Ishikawa (cell line): Measurements from ENCODE around the gene GMDS.

Experiments
- CEBPB ChIP-seq: IDR thresholded peaks from 2 replicates; pipeline ENCODE4 v1.6.1; 2012
- CREB1 ChIP-seq: IDR thresholded peaks from 2 replicates; pipeline ENCODE4 v1.6.1; 2012; ENCODE audit warnings: low read depth
- EGR1 ChIP-seq: IDR thresholded peaks from 2 replicates; pipeline ENCODE4 v1.6.1; 2012
- EP300 ChIP-seq: IDR thresholded peaks from 2 replicates; pipeline ENCODE4 v1.6.1; 2012; ENCODE audit warnings: borderline replicate concordance
- FOXM1 ChIP-seq: IDR thresholded peaks from 2 replicates; pipeline ENCODE4 v1.6.1; 2012; ENCODE audit warnings: low read depth, borderline replicate concordance
- NFIC ChIP-seq: IDR thresholded peaks from 2 replicates; pipeline ENCODE4 v1.6.1; 2012
- RAD21 ChIP-seq: IDR thresholded peaks from 2 replicates; pipeline ENCODE4 v1.6.1; 2012; ENCODE audit warnings: low read depth
- TAF1 ChIP-seq: IDR thresholded peaks from 2 replicates; pipeline ENCODE4 v1.6.1; 2012; ENCODE audit warnings: low read depth, mild to moderate bottlenecking
- TCF12 ChIP-seq: IDR thresholded peaks from 2 replicates; pipeline ENCODE4 v1.6.1; 2012; ENCODE audit warnings: low read depth
- TEAD4 ChIP-seq: IDR thresholded peaks from 2 replicates; pipeline ENCODE4 v1.6.1; 2012
- YY1 ChIP-seq: IDR thresholded peaks from 2 replicates; pipeline ENCODE4 v1.6.1; 2012; ENCODE audit warnings: low read depth
- ZBTB7A ChIP-seq: IDR thresholded peaks from 2 replicates; pipeline ENCODE4 v1.6.1; 2012; ENCODE audit warnings: low read depth
- TF ChIP-seq, protein P1 (sequence below): IDR thresholded peaks from 2 replicates; pipeline ENCODE4 v1.6.1; 2012
- TF ChIP-seq, protein P2 (sequence below): IDR thresholded peaks from 2 replicates; pipeline ENCODE4 v1.6.1; 2012
- TF ChIP-seq, protein P3 (sequence below): IDR thresholded peaks from 2 replicates; pipeline ENCODE4 v1.6.1; 2012; ENCODE audit warnings: low read depth, mild to moderate bottlenecking

Gene GMDS

GRCh38 chr6:1786455-1787453, 458.7 kb downstream of the GMDS start:
- TF ChIP-seq FOXM1 (no peak), TAF1 (no peak), TCF12 (no peak), TEAD4 (no peak), YY1 (no peak), CREB1 (no peak), CEBPB (no peak), ZBTB7A (no peak), NFIC (no peak), EGR1 (no peak), EP300 (no peak), RAD21 (no peak)
- TF ChIP-seq, protein P1, sequence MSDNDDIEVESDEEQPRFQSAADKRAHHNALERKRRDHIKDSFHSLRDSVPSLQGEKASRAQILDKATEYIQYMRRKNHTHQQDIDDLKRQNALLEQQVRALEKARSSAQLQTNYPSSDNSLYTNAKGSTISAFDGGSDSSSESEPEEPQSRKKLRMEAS = no peak
- TF ChIP-seq, protein P2, sequence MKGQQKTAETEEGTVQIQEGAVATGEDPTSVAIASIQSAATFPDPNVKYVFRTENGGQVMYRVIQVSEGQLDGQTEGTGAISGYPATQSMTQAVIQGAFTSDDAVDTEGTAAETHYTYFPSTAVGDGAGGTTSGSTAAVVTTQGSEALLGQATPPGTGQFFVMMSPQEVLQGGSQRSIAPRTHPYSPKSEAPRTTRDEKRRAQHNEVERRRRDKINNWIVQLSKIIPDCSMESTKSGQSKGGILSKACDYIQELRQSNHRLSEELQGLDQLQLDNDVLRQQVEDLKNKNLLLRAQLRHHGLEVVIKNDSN = no peak
- TF ChIP-seq, protein P3, sequence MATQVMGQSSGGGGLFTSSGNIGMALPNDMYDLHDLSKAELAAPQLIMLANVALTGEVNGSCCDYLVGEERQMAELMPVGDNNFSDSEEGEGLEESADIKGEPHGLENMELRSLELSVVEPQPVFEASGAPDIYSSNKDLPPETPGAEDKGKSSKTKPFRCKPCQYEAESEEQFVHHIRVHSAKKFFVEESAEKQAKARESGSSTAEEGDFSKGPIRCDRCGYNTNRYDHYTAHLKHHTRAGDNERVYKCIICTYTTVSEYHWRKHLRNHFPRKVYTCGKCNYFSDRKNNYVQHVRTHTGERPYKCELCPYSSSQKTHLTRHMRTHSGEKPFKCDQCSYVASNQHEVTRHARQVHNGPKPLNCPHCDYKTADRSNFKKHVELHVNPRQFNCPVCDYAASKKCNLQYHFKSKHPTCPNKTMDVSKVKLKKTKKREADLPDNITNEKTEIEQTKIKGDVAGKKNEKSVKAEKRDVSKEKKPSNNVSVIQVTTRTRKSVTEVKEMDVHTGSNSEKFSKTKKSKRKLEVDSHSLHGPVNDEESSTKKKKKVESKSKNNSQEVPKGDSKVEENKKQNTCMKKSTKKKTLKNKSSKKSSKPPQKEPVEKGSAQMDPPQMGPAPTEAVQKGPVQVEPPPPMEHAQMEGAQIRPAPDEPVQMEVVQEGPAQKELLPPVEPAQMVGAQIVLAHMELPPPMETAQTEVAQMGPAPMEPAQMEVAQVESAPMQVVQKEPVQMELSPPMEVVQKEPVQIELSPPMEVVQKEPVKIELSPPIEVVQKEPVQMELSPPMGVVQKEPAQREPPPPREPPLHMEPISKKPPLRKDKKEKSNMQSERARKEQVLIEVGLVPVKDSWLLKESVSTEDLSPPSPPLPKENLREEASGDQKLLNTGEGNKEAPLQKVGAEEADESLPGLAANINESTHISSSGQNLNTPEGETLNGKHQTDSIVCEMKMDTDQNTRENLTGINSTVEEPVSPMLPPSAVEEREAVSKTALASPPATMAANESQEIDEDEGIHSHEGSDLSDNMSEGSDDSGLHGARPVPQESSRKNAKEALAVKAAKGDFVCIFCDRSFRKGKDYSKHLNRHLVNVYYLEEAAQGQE = no peak

DNA sequence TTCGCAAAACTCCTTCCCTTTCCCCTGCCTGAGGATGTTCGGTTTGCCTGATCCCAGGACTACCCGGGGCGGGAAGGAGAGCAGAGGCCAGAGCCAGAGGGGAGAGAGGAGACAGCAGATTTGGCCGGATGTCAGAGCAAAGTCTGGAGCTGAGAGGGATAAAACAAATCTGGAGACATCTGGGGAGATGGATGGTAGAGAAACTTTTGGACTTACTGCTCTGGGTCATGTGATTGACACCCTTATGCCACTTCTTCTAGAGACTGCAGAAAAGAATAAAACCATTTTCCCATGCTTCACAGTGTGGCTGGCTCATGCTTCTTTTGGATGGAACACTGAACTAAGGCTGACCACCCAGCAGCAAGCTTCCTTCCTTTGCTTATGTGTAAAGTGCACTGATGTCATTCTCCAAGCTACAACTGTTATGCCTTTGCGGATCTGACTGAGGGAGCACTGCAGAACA, 461.0 kb downstream of the GMDS start:
- no peak for TF ChIP-seq TCF12
- TF ChIP-seq, protein P2 = no peak
- no peak for TF ChIP-seq CREB1
- no peak for TF ChIP-seq YY1
- no peak for TF ChIP-seq FOXM1
- TF ChIP-seq EP300 = no peak

GRCh38 chr6:1781817-1782184, 463.6 kb downstream of the GMDS start:
- TF ChIP-seq ZBTB7A = no peak
- TF ChIP-seq, protein P3 = no peak
- no peak for TF ChIP-seq EGR1
- TF ChIP-seq TAF1 = no peak
- no peak for TF ChIP-seq FOXM1
- TF ChIP-seq TEAD4 = no peak
- TF ChIP-seq CREB1 = no peak
- no peak for TF ChIP-seq NFIC
- no peak for TF ChIP-seq RAD21
- TF ChIP-seq, protein P1 = no peak
- no peak for TF ChIP-seq TCF12
- TF ChIP-seq CEBPB = no peak
- TF ChIP-seq EP300 = no peak
- TF ChIP-seq YY1 = no peak
- TF ChIP-seq, protein P2 = no peak

DNA sequence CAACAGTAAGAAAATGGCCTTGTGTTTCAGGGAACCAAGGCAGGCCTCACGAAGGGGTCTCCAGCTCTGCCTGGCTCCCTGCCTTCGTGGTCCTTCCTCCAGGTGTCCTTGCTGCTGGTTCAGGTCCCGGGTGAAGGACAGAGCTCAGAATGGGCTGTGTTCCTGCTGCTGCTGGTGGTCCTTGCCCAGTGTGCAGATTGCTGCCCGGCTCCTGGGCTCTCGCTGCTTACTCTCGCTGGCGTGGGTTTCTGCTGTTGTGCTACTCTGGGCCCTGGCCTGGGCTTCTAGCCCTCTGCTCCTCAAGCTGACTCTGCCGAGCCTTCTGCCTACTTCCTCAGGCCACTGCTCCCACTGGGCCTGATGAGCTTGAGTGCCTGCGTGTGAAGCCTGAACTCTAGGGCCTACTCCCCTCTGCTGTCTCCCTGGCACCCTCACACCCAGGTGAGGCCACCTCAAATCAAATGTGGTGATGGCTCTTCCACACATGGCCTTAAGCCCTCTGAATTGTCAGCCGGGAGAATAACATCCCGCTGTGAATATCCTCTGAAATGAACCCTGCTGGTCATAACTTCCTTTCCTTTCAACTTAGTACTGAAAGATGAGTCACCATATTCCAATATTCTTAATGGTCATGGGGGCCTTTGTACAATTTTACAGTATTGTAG, 464.1 kb downstream of the GMDS start:
- TF ChIP-seq ZBTB7A = no peak
- no peak for TF ChIP-seq TAF1
- TF ChIP-seq, protein P3 = no peak
- no peak for TF ChIP-seq FOXM1
